ENCODE results near the gene ZNF462.

DNA sequence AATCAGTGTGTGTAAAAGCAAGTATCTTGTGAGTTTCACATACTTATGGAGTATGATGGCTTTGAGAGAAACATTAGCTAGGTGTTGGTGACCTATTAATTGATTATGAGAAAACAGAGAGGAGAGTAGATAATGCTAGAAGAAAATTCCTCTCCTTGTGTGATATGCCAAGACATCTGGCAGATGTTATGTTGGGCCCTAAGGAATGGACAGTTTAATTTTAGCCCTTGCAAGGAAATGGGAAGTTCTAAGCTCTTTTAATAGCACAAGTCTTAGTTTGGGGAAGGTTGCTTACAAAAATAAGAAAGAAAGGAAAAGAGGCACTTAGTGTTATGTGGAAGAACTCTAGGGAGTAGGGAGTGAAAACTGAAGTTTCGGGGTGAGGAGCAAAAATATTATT is 5.1 kb downstream of the ZNF462 start:
- TF ChIP-seq, protein P1, sequence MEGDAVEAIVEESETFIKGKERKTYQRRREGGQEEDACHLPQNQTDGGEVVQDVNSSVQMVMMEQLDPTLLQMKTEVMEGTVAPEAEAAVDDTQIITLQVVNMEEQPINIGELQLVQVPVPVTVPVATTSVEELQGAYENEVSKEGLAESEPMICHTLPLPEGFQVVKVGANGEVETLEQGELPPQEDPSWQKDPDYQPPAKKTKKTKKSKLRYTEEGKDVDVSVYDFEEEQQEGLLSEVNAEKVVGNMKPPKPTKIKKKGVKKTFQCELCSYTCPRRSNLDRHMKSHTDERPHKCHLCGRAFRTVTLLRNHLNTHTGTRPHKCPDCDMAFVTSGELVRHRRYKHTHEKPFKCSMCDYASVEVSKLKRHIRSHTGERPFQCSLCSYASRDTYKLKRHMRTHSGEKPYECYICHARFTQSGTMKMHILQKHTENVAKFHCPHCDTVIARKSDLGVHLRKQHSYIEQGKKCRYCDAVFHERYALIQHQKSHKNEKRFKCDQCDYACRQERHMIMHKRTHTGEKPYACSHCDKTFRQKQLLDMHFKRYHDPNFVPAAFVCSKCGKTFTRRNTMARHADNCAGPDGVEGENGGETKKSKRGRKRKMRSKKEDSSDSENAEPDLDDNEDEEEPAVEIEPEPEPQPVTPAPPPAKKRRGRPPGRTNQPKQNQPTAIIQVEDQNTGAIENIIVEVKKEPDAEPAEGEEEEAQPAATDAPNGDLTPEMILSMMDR (IDR thresholded peaks at IDR 0.05): no peak
- TF ChIP-seq POLR2A (IDR thresholded peaks at IDR 0.05): no peak
